Astrocyte (in vitro differentiated cells and primary cell): ENCODE results near the gene MEGF8. TPM values are rescaled to one million over a fixed set of nuclear protein-coding genes. Genes with fewer than 3 reads are reported as not detected.

Experiments used
- DNase-seq: peaks from one replicate; pipeline ENCODE4 v3.0.0-alpha.2; 2010; ENCODE audit warnings: low read depth
- FAIRE-seq: peaks from 2 replicates; lab custom pipeline; 2011; peaks lifted over from hg19 to GRCh38; lab: Jason Lieb, UNC
- H2AFZ ChIP-seq: 2 replicates; pipeline ENCODE4 v1.6.0; 2012; ENCODE audit warnings: low read depth, low read length, inconsistent platforms
- H3K27ac ChIP-seq: 2 replicates; pipeline ENCODE4 v1.5.1; 2011; ENCODE audit warnings: low read depth, low read length, inconsistent platforms
- H3K27me3 ChIP-seq: 2 replicates; pipeline ENCODE4 v1.6.0; 2011; ENCODE audit warnings: low read length, inconsistent platforms; ENCODE audit not compliant: insufficient read depth
- H3K36me3 ChIP-seq: 2 replicates; pipeline ENCODE4 v1.5.1; 2011; ENCODE audit warnings: low read length, inconsistent platforms; ENCODE audit not compliant: insufficient read depth
- H3K4me1 ChIP-seq: 2 replicates; pipeline ENCODE4 v1.5.1; 2011; ENCODE audit warnings: low read length, inconsistent platforms; ENCODE audit not compliant: insufficient read depth
- H3K4me2 ChIP-seq: 2 replicates; pipeline ENCODE4 v1.6.0; 2012; ENCODE audit warnings: low read length, inconsistent platforms
- H3K4me3 ChIP-seq: 2 replicates; pipeline ENCODE4 v1.5.1; 2011; ENCODE audit warnings: low read depth, mild to moderate bottlenecking, low read length, inconsistent platforms; ENCODE audit not compliant: insufficient read depth
- H3K79me2 ChIP-seq: 2 replicates; pipeline ENCODE4 v1.6.0; 2012; ENCODE audit warnings: mild to moderate bottlenecking, low read length, inconsistent platforms; ENCODE audit not compliant: insufficient read depth
- H3K9ac ChIP-seq: 2 replicates; pipeline ENCODE4 v1.6.0; 2012; ENCODE audit warnings: mild to moderate bottlenecking, low read length, inconsistent platforms
- H3K9me3 ChIP-seq: 2 replicates; pipeline ENCODE4 v1.5.1; 2012; ENCODE audit warnings: low read depth, mild to moderate bottlenecking, low read length, inconsistent platforms; ENCODE audit not compliant: insufficient read depth
- H4K20me1 ChIP-seq: 2 replicates; pipeline ENCODE4 v1.6.0; 2012; ENCODE audit warnings: low read length, inconsistent platforms; ENCODE audit not compliant: insufficient read depth
- H3K27ac Mint-ChIP-seq: one replicate; pipeline ENCODE4 v1.8.0; 2021; ENCODE audit warnings: mild to moderate bottlenecking, mixed read lengths; ENCODE audit not compliant: unreplicated experiment
- H3K27me3 Mint-ChIP-seq: one replicate; pipeline ENCODE4 v1.8.0; 2021; ENCODE audit warnings: low read depth, mixed read lengths; ENCODE audit not compliant: unreplicated experiment
- H3K36me3 Mint-ChIP-seq: one replicate; pipeline ENCODE4 v1.8.0; 2021; ENCODE audit warnings: low read depth, mixed read lengths; ENCODE audit not compliant: unreplicated experiment
- H3K4me1 Mint-ChIP-seq: one replicate; pipeline ENCODE4 v1.8.0; 2021; ENCODE audit warnings: low read depth, mixed read lengths; ENCODE audit not compliant: unreplicated experiment
- H3K4me3 Mint-ChIP-seq: one replicate; pipeline ENCODE4 v1.8.0; 2021; ENCODE audit warnings: mild to moderate bottlenecking, moderate library complexity, mixed read lengths; ENCODE audit not compliant: unreplicated experiment
- H3K9me3 Mint-ChIP-seq: one replicate; pipeline ENCODE4 v1.8.0; 2021; ENCODE audit warnings: mild to moderate bottlenecking, mixed read lengths; ENCODE audit not compliant: unreplicated experiment
- EZH2 ChIP-seq: IDR thresholded peaks from 2 replicates; pipeline ENCODE4 v1.6.1; 2012; ENCODE audit warnings: mild to moderate bottlenecking, low read length, inconsistent platforms; ENCODE audit not compliant: insufficient read depth
- total RNA-seq: library from RNA; stranded (reverse); gene quantifications from 2 replicates; pipeline ENCODE4 v1.2.1, GENCODE V29; 2021
- TF ChIP-seq, protein P1 (sequence below): IDR thresholded peaks from 2 replicates; pipeline ENCODE4 v1.5.1; 2011; ENCODE audit warnings: low read depth, mild to moderate bottlenecking, inconsistent platforms, low read length, moderate library complexity; ENCODE audit not compliant: insufficient read depth

Gene MEGF8
- total RNA-seq, 1 donor from 2014 or later, result 42.0 TPM

DNA sequence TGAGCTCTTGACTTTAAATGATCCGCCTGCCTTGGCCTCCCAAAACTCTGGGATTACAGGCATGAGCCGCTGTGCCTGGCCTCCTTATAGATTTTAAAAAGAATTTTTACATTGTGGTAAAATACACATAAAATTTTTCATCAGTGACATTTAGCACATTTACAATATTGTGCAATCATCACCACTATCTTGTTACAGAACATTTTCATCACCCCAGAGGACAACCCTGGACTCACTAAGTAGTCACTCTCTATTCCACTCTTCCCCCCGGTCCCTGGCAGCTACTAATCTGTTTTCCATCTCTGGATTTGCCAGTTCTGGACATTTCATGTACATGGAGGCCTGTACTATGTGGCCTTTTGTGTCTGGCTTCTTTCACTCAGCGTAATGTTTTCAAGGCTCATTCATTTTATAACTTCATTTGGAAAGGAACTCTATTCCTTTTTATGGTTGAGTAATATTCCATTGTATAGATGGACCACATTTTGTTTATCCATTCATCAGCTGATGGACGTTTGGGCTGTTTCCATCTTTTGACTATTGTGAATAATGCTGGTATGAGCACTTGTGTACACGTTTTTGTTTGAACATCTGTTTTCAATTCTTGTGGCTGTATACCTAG lies 19.9 kb downstream of the MEGF8 start:
- no peak overlapping the region for H3K27ac Mint-ChIP-seq
- H3K27me3 Mint-ChIP-seq, result no peaks in the 10 kb centered on the region
- Histone ChIP-seq H3K36me3 (peaks cover 2% of the 10 kb centered on the region), H2AFZ (no peak overlapping the region), H3K27ac (no peak overlapping the region), H3K79me2 (no peaks in the 10 kb centered on the region), H3K4me1 (no peaks in the 10 kb centered on the region), H3K4me2 (no peak overlapping the region), H3K9me3 (no peaks in the 10 kb centered on the region), H3K4me3 (no peak overlapping the region), H3K27me3 (no peaks in the 10 kb centered on the region), H4K20me1 (peaks cover 2% of the 10 kb centered on the region), H3K9ac (no peak overlapping the region)
- DNase-seq, result no peak
- H3K4me1 Mint-ChIP-seq, result no peaks in the 10 kb centered on the region
- FAIRE-seq, result no peak
- no peak for TF ChIP-seq EZH2
- TF ChIP-seq, protein P1, sequence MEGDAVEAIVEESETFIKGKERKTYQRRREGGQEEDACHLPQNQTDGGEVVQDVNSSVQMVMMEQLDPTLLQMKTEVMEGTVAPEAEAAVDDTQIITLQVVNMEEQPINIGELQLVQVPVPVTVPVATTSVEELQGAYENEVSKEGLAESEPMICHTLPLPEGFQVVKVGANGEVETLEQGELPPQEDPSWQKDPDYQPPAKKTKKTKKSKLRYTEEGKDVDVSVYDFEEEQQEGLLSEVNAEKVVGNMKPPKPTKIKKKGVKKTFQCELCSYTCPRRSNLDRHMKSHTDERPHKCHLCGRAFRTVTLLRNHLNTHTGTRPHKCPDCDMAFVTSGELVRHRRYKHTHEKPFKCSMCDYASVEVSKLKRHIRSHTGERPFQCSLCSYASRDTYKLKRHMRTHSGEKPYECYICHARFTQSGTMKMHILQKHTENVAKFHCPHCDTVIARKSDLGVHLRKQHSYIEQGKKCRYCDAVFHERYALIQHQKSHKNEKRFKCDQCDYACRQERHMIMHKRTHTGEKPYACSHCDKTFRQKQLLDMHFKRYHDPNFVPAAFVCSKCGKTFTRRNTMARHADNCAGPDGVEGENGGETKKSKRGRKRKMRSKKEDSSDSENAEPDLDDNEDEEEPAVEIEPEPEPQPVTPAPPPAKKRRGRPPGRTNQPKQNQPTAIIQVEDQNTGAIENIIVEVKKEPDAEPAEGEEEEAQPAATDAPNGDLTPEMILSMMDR, result no peak
- no peaks in the 10 kb centered on the region for H3K9me3 Mint-ChIP-seq
- no peak overlapping the region for H3K4me3 Mint-ChIP-seq
- H3K36me3 Mint-ChIP-seq, result peaks cover 20% of the 10 kb centered on the region

DNA sequence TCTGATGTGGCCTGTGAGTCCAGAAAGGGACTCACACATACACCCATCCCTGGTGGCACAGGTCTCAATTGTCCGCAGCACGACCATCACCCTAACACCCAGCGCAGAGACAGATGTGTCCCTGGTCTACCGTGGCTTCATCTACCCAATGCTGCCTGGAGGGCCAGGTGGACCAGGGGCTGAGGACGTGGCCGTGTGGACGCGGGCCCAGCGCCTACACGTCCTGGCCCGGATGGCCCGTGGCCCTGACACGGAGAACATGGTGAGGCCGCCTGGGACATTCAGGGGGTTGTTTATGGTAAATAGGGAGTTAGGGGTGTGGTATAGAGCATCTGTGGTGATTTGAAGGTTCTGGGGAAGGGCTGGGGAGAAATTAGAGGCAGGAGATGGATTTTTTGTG lies 22.8 kb downstream of the MEGF8 start:
- Histone ChIP-seq H3K79me2 (no peaks in the 10 kb centered on the region), H3K27me3 (no peaks in the 10 kb centered on the region), H3K9ac (no peak overlapping the region), H3K4me2 (no peak overlapping the region), H2AFZ (no peak overlapping the region), H3K4me3 (no peak overlapping the region), H3K36me3 (peaks cover 2% of the 10 kb centered on the region), H4K20me1 (peaks cover 6% of the 10 kb centered on the region), H3K4me1 (no peaks in the 10 kb centered on the region), H3K9me3 (no peaks in the 10 kb centered on the region), H3K27ac (no peak overlapping the region)
- no peaks in the 10 kb centered on the region for H3K9me3 Mint-ChIP-seq
- no peak overlapping the region for H3K4me3 Mint-ChIP-seq
- H3K27me3 Mint-ChIP-seq, result no peaks in the 10 kb centered on the region
- DNase-seq (no peak), FAIRE-seq (no peak)
- TF ChIP-seq, protein P1, result no peak
- H3K27ac Mint-ChIP-seq, result no peak overlapping the region
- H3K36me3 Mint-ChIP-seq, result peaks cover 22% of the 10 kb centered on the region
- H3K4me1 Mint-ChIP-seq, result no peaks in the 10 kb centered on the region

DNA sequence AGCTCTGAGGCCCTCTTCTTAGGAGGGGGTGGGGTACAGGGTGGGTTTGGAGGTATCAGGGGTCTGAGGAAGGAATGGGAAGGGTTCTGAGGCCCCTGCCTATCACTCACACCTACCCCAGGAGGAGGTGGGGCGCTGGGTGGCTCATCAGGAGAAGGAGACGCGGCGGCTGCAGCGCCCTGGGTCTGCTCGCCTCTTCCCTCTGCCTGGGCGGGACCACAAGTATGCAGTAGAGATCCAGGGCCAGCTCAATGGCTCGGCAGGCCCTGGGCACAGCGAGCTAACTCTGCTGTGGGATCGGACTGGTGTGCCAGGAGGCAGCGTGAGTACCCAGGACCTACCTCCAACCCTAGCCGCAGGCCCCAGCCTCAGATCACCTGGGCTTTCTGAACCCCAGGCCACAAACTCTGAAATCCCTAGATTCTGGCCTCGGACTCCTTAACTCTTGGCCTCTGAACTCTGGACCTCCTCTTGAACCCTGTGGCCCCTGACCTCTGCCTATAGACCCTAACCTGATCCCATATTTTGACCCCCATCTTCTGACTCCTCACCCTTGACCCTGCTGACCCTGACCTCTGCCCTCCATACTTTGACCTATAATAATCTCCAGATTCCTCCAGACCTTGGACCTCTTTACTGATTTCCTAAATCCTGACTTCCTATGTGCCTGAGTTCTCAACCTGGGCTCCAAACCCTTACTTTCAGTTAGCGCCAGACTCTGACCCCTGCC lies 24.1 kb downstream of the MEGF8 start:
- Histone ChIP-seq H3K27ac (no peak overlapping the region), H2AFZ (no peak overlapping the region), H3K9ac (no peak overlapping the region), H3K9me3 (no peaks in the 10 kb centered on the region), H3K4me2 (no peak overlapping the region), H3K4me3 (no peak overlapping the region), H3K79me2 (no peaks in the 10 kb centered on the region), H4K20me1 (peaks cover 6% of the 10 kb centered on the region), H3K27me3 (no peaks in the 10 kb centered on the region), H3K4me1 (no peaks in the 10 kb centered on the region), H3K36me3 (peaks cover 2% of the 10 kb centered on the region)
- Mint-ChIP-seq H3K27me3 (no peaks in the 10 kb centered on the region), H3K4me1 (no peaks in the 10 kb centered on the region), H3K4me3 (no peak overlapping the region), H3K9me3 (no peaks in the 10 kb centered on the region), H3K36me3 (peaks cover 23% of the 10 kb centered on the region), H3K27ac (no peak overlapping the region)
- FAIRE-seq (no peak), DNase-seq (no peak)
- TF ChIP-seq, protein P1, result no peak
- no peak for TF ChIP-seq EZH2
